Transverse colon (tissue), 3 donors: Measurements from ENCODE around the gene ATF2.

Experiments used
- CTCF ChIP-seq, 5 experiments: fragments of 200-600 bp in 3 of 5; fragments of 450-650 bp in 2 of 5; sonication (generic) in 3 of 5; IDR thresholded peaks; 1 replicate in 2 of 5; 2 replicates in 3 of 5; pipeline ENCODE4 v1.5.1; 2016 to 2017; ENCODE audit warnings: antibody characterized with exemption in 5 of 5, inconsistent platforms in 3 of 5, mild to moderate bottlenecking in 2 of 5, moderate library complexity in 1 of 5
- EP300 ChIP-seq: sonication (generic); formaldehyde crosslinking; IDR thresholded peaks from one replicate; pipeline ENCODE4 v1.6.1; 2017; ENCODE audit warnings: antibody characterized with exemption, low read depth
- POLR2A ChIP-seq: fragments of 450-650 bp; IDR thresholded peaks from one replicate; pipeline ENCODE4 v1.6.1; 2016; ENCODE audit warnings: antibody characterized with exemption, mild to moderate bottlenecking, moderate library complexity

- TF ChIP-seq POLR2A (no peak), CTCF (IDR thresholded peaks at IDR 0.05) (no peak), EP300 (no peak)
Observed at GRCh38 chr2:175131252-175131651, 36.8 kb downstream of the ATF2 start.
